ENCODE data around the gene NUDT7.
A peak's percentile ranks its signal among the peaks of the same experiment; 100 is the strongest.

Gene NUDT7

GRCh38 chr16:77729951-77730350, 7.6 kb downstream of the NUDT7 start:
- DNase-seq, result no peak

- no peak for DNase-seq
These were observed 10.1 kb downstream of the NUDT7 start for GRCh38 chr16:77732241-77732946.

GRCh38 chr16:77736879-77737278, 14.6 kb downstream of the NUDT7 start:
- no peak for DNase-seq

GRCh38 chr16:77738706-77739558, 16.6 kb downstream of the NUDT7 start:
- no peak for DNase-seq

GRCh38 chr16:77739559-77739892, 17.2 kb downstream of the NUDT7 start:
- DNase-seq, result no peak

- no peak for DNase-seq
These were observed 21.8 kb downstream of the NUDT7 start for GRCh38 chr16:77744141-77744540.

- DNase-seq, result no peak
These were observed 23.7 kb downstream of the NUDT7 start for GRCh38 chr16:77745972-77746371.

- no peak for DNase-seq
These were observed 26.2 kb downstream of the NUDT7 start for GRCh38 chr16:77748421-77749005.

- no peak for DNase-seq
These were observed 27.1 kb downstream of the NUDT7 start for GRCh38 chr16:77749415-77749814.

GRCh38 chr16:77758046-77758445, 35.7 kb downstream of the NUDT7 start:
- DNase-seq, result no peak

GRCh38 chr16:77758508-77758907, 36.2 kb downstream of the NUDT7 start:
- DNase-seq, result no peak

- no peak for DNase-seq
These were observed 36.9 kb downstream of the NUDT7 start for GRCh38 chr16:77759201-77759600.

GRCh38 chr16:77759821-77760220, 37.5 kb downstream of the NUDT7 start:
- no peak for DNase-seq

GRCh38 chr16:77760800-77761199, 38.5 kb downstream of the NUDT7 start:
- DNase-seq, result no peak

- peak; percentile 10 for DNase-seq
These were observed 38.9 kb downstream of the NUDT7 start for GRCh38 chr16:77761204-77761603.

GRCh38 chr16:77762262-77762661, 39.9 kb downstream of the NUDT7 start:
- no peak for DNase-seq

- DNase-seq, result no peak
These were observed 41.7 kb downstream of the NUDT7 start for GRCh38 chr16:77763994-77764393.

GRCh38 chr16:77767211-77767610, 44.9 kb downstream of the NUDT7 start:
- DNase-seq, result no peak

GRCh38 chr16:77767826-77768225, 45.5 kb downstream of the NUDT7 start:
- no peak for DNase-seq

GRCh38 chr16:77775911-77776909, 53.9 kb downstream of the NUDT7 start:
- DNase-seq, result no peak

GRCh38 chr16:77777745-77778144, 55.4 kb downstream of the NUDT7 start:
- no peak for DNase-seq

GRCh38 chr16:77780378-77780837, 58.1 kb downstream of the NUDT7 start:
- no peak for DNase-seq

GRCh38 chr16:77781091-77781490, 58.8 kb downstream of the NUDT7 start:
- DNase-seq, result no peak

All from DMS79 treated with DMSO at 0.1 percent for 48 hours (cell line).